H1 (cell line): ENCODE results near the gene OSBPL5. TPM values are rescaled to one million over a fixed set of nuclear protein-coding genes. Genes with fewer than 3 reads are reported as not detected.

Experiments
- SRF ChIP-seq: IDR thresholded peaks from 2 replicates; pipeline ENCODE4 v1.6.1; 2011; ENCODE audit warnings: mild to moderate bottlenecking, low read depth, low read length, moderate library complexity
- polyA plus RNA-seq, 7 experiments: library from polyadenylated mRNA; depleted of rRNA in 3 of 7; stranded (reverse) in 5 of 7; unstranded in 2 of 7; fragments of >200 nt in 5 of 7; fragments of 200-250 nt in 2 of 7; gene quantifications; 1 replicate in 5 of 7; 2 replicates in 1 of 7; 4 replicates in 1 of 7; pipeline versions ENCODE4 v1.2.1 to v1.2.3, GENCODE V29; 2011 to 2013; ENCODE audit warnings: missing spikeins in 2 of 7, mixed read lengths in 2 of 7
- total RNA-seq: library from RNA; stranded (reverse); fragmentation: NEBNext Ultra II Directional; extraction: Animal tissue kit (Norgen Biotek cat#: 25700); gene quantifications from 2 replicates; pipeline ENCODE4 v1.2.1, GENCODE V29; 2021
- TF ChIP-seq, protein P1 (sequence below): fragments of 300-600 bp; sonication (generic); IDR thresholded peaks from 2 replicates; pipeline ENCODE4 v1.7.1; 2012; ENCODE audit warnings: low read length, moderate library complexity, mild to moderate bottlenecking, inconsistent platforms; ENCODE audit not compliant: insufficient replicate concordance

Gene OSBPL5
- total and polyA plus RNA-seq, 2 of the 8 experiments (the other 6 are each of a cell fraction or from before 2014, with no cell fraction given), result 3.4 to 9.9 TPM

DNA sequence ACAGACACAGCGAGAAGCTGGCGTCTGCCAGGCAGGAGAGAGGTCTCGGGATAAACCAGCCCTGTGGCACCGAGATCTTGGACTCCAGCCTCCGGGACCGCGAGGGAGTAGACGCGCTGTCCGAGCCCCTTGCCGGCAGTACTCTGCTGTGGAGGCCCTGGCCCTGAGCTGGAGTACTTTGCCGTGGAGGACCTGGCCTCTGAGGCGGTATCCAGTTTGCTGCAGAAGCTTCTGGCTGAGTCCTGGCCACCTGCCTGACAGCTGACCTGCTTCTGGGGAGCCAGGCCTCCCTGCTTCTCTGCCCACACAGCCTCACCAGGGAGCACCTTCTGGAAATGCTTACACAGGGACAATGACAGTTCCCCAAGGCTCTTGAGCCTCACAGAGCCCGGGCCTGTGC, 76.3 kb downstream of the OSBPL5 start (continued):
- TF ChIP-seq, protein P1, sequence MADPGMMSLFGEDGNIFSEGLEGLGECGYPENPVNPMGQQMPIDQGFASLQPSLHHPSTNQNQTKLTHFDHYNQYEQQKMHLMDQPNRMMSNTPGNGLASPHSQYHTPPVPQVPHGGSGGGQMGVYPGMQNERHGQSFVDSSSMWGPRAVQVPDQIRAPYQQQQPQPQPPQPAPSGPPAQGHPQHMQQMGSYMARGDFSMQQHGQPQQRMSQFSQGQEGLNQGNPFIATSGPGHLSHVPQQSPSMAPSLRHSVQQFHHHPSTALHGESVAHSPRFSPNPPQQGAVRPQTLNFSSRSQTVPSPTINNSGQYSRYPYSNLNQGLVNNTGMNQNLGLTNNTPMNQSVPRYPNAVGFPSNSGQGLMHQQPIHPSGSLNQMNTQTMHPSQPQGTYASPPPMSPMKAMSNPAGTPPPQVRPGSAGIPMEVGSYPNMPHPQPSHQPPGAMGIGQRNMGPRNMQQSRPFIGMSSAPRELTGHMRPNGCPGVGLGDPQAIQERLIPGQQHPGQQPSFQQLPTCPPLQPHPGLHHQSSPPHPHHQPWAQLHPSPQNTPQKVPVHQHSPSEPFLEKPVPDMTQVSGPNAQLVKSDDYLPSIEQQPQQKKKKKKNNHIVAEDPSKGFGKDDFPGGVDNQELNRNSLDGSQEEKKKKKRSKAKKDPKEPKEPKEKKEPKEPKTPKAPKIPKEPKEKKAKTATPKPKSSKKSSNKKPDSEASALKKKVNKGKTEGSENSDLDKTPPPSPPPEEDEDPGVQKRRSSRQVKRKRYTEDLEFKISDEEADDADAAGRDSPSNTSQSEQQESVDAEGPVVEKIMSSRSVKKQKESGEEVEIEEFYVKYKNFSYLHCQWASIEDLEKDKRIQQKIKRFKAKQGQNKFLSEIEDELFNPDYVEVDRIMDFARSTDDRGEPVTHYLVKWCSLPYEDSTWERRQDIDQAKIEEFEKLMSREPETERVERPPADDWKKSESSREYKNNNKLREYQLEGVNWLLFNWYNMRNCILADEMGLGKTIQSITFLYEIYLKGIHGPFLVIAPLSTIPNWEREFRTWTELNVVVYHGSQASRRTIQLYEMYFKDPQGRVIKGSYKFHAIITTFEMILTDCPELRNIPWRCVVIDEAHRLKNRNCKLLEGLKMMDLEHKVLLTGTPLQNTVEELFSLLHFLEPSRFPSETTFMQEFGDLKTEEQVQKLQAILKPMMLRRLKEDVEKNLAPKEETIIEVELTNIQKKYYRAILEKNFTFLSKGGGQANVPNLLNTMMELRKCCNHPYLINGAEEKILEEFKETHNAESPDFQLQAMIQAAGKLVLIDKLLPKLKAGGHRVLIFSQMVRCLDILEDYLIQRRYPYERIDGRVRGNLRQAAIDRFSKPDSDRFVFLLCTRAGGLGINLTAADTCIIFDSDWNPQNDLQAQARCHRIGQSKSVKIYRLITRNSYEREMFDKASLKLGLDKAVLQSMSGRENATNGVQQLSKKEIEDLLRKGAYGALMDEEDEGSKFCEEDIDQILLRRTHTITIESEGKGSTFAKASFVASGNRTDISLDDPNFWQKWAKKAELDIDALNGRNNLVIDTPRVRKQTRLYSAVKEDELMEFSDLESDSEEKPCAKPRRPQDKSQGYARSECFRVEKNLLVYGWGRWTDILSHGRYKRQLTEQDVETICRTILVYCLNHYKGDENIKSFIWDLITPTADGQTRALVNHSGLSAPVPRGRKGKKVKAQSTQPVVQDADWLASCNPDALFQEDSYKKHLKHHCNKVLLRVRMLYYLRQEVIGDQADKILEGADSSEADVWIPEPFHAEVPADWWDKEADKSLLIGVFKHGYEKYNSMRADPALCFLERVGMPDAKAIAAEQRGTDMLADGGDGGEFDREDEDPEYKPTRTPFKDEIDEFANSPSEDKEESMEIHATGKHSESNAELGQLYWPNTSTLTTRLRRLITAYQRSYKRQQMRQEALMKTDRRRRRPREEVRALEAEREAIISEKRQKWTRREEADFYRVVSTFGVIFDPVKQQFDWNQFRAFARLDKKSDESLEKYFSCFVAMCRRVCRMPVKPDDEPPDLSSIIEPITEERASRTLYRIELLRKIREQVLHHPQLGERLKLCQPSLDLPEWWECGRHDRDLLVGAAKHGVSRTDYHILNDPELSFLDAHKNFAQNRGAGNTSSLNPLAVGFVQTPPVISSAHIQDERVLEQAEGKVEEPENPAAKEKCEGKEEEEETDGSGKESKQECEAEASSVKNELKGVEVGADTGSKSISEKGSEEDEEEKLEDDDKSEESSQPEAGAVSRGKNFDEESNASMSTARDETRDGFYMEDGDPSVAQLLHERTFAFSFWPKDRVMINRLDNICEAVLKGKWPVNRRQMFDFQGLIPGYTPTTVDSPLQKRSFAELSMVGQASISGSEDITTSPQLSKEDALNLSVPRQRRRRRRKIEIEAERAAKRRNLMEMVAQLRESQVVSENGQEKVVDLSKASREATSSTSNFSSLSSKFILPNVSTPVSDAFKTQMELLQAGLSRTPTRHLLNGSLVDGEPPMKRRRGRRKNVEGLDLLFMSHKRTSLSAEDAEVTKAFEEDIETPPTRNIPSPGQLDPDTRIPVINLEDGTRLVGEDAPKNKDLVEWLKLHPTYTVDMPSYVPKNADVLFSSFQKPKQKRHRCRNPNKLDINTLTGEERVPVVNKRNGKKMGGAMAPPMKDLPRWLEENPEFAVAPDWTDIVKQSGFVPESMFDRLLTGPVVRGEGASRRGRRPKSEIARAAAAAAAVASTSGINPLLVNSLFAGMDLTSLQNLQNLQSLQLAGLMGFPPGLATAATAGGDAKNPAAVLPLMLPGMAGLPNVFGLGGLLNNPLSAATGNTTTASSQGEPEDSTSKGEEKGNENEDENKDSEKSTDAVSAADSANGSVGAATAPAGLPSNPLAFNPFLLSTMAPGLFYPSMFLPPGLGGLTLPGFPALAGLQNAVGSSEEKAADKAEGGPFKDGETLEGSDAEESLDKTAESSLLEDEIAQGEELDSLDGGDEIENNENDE, result no peak
- no peak for TF ChIP-seq SRF
